ENCODE data around the gene MSI2. TPM values are rescaled to one million over a fixed set of nuclear protein-coding genes. Genes with fewer than 3 reads are reported as not detected.

Gene MSI2
- total RNA-seq, 1 experiment from 2014 or later: 29.4 TPM

GRCh38 chr17:57365420-57365819, 109.1 kb downstream of the MSI2 start:
- DNase-seq (ENCODE audit: low read depth): no peak

DNA sequence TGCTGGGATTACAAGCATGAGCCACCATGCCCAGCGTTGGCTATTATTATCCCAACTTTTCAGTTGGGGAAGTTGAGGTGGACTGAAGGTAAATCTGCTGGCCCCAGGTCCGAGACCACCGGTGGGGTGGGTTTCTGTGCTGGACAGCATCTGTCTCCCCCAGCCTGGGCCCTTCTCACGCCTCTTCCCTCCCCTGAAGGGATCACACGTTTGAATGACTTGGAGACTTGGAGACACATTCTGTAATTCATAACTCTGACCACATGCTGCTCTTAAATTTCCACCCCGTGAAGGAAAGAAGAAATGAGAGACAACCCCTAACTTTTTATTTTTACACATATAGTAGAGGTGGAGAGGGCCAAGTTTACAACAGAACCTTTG, 109.8 kb downstream of the MSI2 start:
- DNase-seq (ENCODE audit: low read depth): no peak

DNA sequence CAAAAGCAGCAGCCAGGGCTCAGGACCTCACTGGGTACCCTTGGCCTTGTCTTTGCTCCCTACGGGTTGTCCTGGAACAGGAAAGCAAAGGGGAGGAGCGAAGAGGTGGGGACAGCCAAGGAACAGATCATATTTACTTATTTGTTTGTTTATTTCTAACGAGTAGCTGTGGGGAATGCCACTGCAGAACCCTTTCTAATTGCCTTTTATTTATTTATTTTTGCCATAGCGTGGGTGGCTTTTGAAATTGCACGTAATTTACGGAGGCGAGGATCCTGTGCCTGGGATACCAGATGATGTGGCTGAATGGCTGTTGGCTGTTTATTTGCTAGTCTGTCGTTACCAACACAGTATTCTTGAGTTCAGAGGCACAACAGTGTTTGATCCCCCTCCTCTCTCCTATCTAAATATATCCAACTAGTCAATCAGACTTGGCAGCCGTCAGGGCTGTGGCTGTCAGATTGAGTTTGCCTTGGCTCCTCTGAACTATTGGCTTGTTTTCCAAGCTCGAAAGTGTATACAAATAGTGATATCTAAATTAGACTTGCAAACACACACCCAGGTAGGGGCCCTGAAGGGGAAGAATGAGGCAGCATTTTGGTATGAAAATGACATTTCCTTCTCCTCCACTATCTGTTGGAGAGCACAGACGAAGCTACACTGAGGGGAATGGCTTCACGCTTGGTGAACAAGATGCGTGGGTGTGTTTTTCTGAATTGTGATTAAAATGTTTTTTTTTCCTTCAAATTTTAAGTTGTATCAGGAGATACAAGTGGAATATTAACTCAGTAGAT, 110.4 kb downstream of the MSI2 start:
- no peak for DNase-seq (ENCODE audit: low read depth)

- no peak for DNase-seq (ENCODE audit: low read depth)
Observed at GRCh38 chr17:57368637-57369336, 112.5 kb downstream of the MSI2 start.

DNA sequence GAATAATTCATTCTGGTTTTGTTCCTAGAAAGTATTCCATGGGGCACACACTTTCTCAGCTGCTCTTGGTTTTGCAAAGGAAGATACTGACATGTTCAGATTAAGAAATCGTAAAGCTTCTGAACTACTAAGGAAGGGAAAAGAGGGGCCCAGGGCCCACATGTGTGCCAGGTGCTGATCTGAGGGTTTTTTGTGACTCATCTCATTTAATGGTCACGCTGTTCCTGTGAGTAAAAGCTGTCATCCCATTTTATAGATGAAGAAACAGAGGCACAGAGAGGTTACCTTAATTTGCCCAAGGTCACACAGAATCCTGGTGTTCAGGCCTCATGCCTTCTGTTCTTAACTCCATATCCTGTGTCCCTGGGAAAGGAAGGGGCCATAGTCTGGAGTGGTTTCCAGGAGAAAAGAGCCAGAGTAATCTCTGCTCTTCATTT, 113.2 kb downstream of the MSI2 start:
- peak; percentile 32 for DNase-seq (ENCODE audit: low read depth)

GRCh38 chr17:57370037-57370581, 113.8 kb downstream of the MSI2 start:
- DNase-seq (ENCODE audit: low read depth): peak; percentile 28

DNA sequence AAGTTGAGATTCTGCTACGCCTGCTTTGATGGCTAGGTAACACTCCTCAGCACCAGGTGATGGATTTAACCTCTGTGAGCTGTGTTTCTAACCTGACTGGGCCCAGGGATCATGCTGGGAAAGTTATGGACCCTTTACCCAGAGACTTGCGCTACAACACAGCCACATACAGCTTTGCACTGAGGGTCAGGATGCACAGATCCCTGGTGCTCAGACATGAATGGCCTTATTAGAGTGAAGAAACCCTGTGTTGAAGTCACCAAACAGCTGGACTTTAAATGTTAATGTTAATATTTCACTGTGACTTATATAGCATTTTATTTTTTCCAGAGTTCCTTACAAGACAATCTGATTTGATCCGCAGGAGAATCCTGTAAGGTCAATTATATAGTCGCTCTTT, 114.3 kb downstream of the MSI2 start:
- no peak for DNase-seq (ENCODE audit: low read depth)

- DNase-seq (ENCODE audit: low read depth): peak; percentile 49
Observed at GRCh38 chr17:57372156-57372555, 115.8 kb downstream of the MSI2 start.

- no peak for DNase-seq (ENCODE audit: low read depth)
Observed at GRCh38 chr17:57373048-57373447, 116.7 kb downstream of the MSI2 start.

DNA sequence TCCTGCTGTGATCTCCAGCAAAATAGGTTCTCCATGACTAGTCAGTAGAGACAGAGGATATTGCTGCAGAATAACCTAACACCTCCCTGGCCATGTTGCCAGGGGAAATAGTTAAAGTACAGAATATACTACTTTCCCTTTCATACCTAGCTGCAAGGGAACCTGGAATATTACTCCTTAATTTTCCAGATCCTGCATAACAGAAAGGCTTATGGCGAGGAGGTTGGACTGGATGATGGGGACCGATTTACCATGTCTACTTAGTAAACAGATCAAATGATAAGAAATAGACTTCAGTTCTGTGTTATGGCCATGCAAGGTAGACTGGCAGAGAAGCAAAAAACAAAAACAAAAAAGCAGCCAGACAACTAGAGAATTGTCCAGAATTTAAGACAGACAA, 117.4 kb downstream of the MSI2 start:
- no peak for DNase-seq (ENCODE audit: low read depth)

DNA sequence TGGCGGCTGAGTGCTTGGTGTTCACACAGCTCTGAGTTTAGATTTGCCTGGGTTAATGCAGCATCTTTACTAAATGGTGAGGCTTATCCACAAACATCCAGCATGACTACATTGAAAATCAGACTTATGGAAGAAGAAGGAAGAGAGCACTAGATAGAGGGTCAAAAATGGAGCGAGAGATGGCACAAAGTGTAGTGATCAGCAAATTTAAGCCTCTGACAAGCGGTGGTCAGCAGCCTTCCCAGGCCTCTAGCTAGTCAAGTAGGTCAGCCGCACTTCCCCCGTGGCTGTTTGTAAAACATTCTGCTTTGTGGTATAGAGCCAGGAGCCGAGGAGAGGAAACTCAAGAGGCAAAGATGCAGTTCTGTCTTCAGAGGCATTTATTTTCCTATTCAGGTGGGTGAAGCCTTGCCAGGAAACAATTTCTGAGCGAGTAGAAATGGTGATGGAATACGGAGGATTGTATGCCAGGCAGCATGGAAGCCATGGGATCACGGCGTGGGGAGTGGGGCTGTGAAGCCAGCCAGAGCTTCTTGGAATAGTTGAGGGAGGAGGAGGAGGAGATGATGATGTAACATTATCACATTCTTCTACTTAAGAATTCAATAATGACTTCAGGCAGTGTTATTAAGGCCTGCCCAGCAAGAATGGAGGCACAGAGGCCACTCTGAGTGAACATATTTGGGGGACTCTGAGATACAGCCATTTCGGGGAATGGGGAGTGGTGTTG, 118.9 kb downstream of the MSI2 start:
- no peak for DNase-seq (ENCODE audit: low read depth)

- no peak for DNase-seq (ENCODE audit: low read depth)
Observed at GRCh38 chr17:57375770-57376225, 119.5 kb downstream of the MSI2 start.

GRCh38 chr17:57377094-57377493, 120.8 kb downstream of the MSI2 start:
- no peak for DNase-seq (ENCODE audit: low read depth)

DNA sequence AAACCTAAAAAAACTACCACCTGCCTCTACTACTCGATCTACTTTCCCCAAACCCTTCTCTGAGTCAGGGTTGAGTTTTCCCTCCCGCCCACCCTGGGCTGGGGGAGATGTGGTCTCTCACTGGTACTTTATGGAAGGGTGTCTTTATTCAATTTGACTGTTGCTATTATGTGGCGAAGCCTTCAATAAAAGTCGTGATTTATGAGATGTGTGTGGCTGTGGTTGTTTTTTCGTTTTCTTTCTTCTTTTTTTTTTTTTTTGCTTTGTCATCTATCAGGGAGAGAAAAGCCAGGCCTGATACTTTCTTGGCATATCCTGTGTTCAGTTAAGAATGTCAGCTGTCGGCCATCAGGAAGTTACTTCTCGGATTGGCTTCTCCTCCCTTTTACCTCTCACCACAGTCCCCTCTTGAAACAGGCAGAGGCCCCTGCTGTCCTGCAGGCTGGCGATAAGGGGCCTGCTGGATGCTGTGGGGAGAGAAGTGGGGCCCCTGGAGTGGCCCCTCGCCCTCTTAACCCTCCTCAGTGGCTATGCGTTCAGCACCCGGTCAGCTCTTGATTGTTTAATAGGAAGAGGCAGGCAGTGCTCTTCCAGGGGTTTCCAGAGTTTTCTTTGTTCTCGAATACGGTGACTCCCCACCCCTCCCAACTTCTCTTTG, 123.0 kb downstream of the MSI2 start:
- DNase-seq (ENCODE audit: low read depth): no peak

DNA sequence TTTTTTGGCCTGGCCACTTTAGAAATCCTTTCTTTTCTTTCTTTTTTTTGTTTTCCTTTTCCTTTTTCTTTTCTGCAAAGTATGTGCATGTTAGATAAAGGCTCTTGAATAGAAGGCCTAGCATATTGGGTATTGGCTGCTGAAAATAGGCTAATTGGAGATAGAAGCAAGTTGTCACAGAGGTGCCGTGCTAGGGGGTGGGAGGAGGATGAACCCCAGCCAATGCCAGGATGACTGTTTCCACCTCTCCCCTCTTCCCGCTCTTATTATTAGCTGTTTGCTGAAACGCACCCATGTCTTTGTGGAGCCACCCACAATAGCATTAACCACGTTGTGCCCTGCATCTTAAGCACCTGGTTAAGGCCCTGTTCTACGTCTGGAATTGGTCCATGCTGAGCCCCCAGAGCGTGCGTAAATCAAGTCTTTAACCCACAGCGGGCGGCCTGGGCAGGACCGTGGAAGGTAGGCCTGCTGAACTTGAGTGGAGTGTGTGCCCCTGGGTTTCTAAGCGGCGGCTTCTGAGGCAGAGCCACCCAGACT, 123.6 kb downstream of the MSI2 start:
- no peak for DNase-seq (ENCODE audit: low read depth)

DNA sequence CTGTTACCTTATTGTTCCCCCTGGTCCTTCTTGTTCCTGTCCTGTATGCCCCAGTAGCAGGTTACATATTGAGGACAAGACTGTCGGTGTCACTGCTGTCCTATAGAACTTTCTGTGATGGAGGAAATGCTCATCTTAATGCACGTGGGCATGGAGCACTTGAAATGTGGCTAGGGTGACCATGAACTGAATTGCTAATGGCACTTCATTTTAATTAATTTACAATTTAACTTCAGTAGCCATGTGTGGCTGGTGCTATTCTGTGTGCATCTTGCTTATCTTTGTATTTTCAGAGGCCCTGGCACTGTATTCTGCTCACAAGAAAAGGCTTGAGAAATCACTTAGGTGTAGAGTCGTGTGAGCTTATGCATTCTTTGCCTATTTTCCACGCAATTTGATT, 125.2 kb downstream of the MSI2 start:
- no peak for DNase-seq (ENCODE audit: low read depth)

GRCh38 chr17:57384219-57384618, 127.9 kb downstream of the MSI2 start:
- DNase-seq (ENCODE audit: low read depth): no peak

DNA sequence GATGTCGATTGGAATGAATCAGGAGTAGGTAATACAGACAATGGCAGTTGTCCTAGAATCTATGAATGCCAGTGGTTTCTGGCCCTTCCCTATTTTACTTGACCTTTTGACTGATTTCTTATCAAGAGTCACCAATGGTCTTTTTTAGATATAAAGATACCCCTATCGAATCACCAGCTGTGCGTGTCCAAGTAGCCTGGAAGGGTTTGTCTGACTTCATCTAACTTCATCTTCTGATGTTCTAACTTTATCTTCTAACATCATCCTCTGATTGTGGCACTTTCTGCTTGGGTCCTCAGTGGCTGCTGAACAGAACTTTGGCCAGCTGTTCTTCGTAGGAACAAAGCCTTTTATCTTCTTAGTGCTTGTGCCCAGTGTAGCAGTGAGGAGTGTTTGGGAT, 129.7 kb downstream of the MSI2 start:
- DNase-seq (ENCODE audit: low read depth): no peak

- no peak for DNase-seq (ENCODE audit: low read depth)
Observed at GRCh38 chr17:57387575-57387974, 131.3 kb downstream of the MSI2 start.

DNA sequence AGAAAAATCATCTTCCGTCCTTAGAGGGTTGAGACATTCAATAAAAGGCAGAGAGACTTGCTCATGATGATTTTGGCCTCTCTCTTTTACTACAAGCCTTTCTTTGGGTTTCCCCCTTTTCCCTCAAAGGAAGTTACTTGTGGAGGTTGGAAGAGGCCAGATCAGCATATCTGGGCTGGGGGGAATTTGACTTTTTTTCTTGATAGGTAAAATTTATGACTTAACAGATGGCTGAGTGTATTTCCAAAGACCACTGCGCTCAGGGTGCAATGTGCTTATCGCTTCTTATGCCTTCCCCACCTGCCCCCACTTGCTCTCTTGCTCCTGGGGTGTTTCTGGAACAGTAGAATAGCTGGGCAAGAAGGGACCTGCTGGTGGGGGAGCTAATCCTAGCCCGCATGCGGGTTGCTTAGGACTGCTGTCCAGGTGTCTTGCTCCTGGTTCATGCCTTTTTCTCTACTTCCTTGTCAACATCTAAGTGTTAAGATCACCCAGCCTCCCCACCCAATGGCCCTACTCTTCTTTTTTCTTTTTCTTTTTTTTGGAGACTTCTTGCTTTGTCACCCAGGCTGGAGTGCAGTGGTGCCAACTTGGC, 131.9 kb downstream of the MSI2 start:
- DNase-seq (ENCODE audit: low read depth): no peak

GRCh38 chr17:57389473-57389872, 133.2 kb downstream of the MSI2 start:
- no peak for DNase-seq (ENCODE audit: low read depth)

Data from RPMI7951 (cell line).